ENCODE data around the gene MKX. TPM values are rescaled to one million over a fixed set of nuclear protein-coding genes. Genes with fewer than 3 reads are reported as not detected.

MKX gene
- total and polyA plus RNA-seq, 4 donors, result 0.57 to 3.0 (median 2.0) TPM; not detected in 1

- WGBS, result 73% methylated on average over 6 of the region's 6 CpGs
- H3K27me3 ChIP-seq (ENCODE audit: control insufficient read depth in 4 of 4, insufficient read depth in 4 of 4, low read length in 3 of 4), result no peaks in the 10 kb centered on the region
These were observed 118.7 kb downstream of the MKX start for GRCh38 chr10:27626890-27627289.

More at GRCh38 chr10:27626890-27627289, 118.7 kb downstream of the MKX start:
- TF ChIP-seq, protein P1, sequence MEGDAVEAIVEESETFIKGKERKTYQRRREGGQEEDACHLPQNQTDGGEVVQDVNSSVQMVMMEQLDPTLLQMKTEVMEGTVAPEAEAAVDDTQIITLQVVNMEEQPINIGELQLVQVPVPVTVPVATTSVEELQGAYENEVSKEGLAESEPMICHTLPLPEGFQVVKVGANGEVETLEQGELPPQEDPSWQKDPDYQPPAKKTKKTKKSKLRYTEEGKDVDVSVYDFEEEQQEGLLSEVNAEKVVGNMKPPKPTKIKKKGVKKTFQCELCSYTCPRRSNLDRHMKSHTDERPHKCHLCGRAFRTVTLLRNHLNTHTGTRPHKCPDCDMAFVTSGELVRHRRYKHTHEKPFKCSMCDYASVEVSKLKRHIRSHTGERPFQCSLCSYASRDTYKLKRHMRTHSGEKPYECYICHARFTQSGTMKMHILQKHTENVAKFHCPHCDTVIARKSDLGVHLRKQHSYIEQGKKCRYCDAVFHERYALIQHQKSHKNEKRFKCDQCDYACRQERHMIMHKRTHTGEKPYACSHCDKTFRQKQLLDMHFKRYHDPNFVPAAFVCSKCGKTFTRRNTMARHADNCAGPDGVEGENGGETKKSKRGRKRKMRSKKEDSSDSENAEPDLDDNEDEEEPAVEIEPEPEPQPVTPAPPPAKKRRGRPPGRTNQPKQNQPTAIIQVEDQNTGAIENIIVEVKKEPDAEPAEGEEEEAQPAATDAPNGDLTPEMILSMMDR (IDR thresholded peaks at IDR 0.05; ENCODE audit: low read depth, low read length, missing input control), result no peak
- TF ChIP-seq HNF4G (IDR thresholded peaks at IDR 0.05) (no peak), RXRA (IDR thresholded peaks at IDR 0.05) (no peak), EGR1 (IDR thresholded peaks at IDR 0.05; ENCODE audit: low read depth in 2 of 2) (no peak), FOXA2 (IDR thresholded peaks at IDR 0.05) (no peak), NR2F2 (IDR thresholded peaks at IDR 0.05) (no peak), FOXA1 (IDR thresholded peaks at IDR 0.05) (no peak), GABPA (IDR thresholded peaks at IDR 0.05 in 1 of 2, conservative IDR thresholded peaks at IDR 0.05 in 1 of 2) (no peak), JUND (IDR thresholded peaks at IDR 0.05) (no peak), TAF1 (conservative IDR thresholded peaks at IDR 0.05) (no peak), MAX (IDR thresholded peaks at IDR 0.05) (no peak), REST (IDR thresholded peaks at IDR 0.05) (no peak), SP1 (IDR thresholded peaks at IDR 0.05) (no peak), RAD21 (IDR thresholded peaks at IDR 0.05) (no peak), HNF4A (conservative IDR thresholded peaks at IDR 0.05) (no peak), YY1 (IDR thresholded peaks at IDR 0.05) (no peak)
- TF ChIP-seq, protein P2, sequence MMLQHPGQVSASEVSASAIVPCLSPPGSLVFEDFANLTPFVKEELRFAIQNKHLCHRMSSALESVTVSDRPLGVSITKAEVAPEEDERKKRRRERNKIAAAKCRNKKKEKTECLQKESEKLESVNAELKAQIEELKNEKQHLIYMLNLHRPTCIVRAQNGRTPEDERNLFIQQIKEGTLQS (IDR thresholded peaks at IDR 0.05), result no peak
- TF ChIP-seq, protein P3, sequence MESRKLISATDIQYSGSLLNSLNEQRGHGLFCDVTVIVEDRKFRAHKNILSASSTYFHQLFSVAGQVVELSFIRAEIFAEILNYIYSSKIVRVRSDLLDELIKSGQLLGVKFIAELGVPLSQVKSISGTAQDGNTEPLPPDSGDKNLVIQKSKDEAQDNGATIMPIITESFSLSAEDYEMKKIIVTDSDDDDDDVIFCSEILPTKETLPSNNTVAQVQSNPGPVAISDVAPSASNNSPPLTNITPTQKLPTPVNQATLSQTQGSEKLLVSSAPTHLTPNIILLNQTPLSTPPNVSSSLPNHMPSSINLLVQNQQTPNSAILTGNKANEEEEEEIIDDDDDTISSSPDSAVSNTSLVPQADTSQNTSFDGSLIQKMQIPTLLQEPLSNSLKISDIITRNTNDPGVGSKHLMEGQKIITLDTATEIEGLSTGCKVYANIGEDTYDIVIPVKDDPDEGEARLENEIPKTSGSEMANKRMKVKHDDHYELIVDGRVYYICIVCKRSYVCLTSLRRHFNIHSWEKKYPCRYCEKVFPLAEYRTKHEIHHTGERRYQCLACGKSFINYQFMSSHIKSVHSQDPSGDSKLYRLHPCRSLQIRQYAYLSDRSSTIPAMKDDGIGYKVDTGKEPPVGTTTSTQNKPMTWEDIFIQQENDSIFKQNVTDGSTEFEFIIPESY (IDR thresholded peaks at IDR 0.05), result no peak
- Histone ChIP-seq H3K36me3 (ENCODE audit: control insufficient read depth in 4 of 4, insufficient read depth in 3 of 4, low read depth in 1 of 4, low read length in 3 of 4) (no peaks in the 10 kb centered on the region), H3K4me1 (ENCODE audit: control insufficient read depth in 4 of 4, insufficient read depth in 4 of 4, low read length in 3 of 4) (no peaks in the 10 kb centered on the region), H3K4me3 (ENCODE audit: low read depth in 1 of 3, low read length in 3 of 3) (no peak overlapping the region), H3K27ac (ENCODE audit: low read depth in 1 of 2, low read length in 2 of 2) (no peak overlapping the region), H3K9ac (ENCODE audit: low read depth in 1 of 2, low read length in 2 of 2) (no peak overlapping the region), H3K9me3 (ENCODE audit: control insufficient read depth in 4 of 4, low read length in 3 of 4) (no peaks in the 10 kb centered on the region)
- DNase-seq (ENCODE audit: low spot score), result no peak

Measured in liver (tissue), 9 donors.